ENCODE results near the gene SOWAHC.
"Not testable (repeated sequence)": the region's sequence is repeated elsewhere in the genome, so short reads cannot be mapped to it uniquely, and the experiment has no call there.

SOWAHC gene, protein sequence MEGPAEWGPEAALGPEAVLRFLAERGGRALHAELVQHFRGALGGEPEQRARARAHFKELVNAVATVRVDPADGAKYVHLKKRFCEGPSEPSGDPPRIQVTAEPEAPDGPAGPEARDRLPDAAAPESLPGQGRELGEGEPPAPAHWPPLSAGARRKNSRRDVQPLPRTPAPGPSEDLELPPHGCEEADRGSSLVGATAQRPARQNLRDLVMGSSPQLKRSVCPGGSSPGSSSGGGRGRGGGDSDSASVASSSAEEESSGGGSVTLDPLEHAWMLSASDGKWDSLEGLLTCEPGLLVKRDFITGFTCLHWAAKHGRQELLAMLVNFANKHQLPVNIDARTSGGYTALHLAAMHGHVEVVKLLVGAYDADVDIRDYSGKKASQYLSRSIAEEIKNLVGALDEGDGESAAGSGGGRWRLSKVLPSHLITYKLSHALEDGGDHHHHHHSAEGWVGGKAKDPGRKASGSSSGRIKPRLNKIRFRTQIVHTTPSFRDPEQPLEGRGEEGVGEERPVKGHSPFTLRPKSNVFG

GRCh38 chr2:109613922-109614714, at the start of gene SOWAHC, which contains the start of gene SEPTIN10:
SOWAHC (plus strand) TSS chr2:109614364; CDS start chr2:109614490, 126 bp downstream.
SEPTIN10 (minus strand) TSS chr2:109613966; CDS start chr2:109613827, 139 bp downstream.
- peak; percentile 98 for DNase-seq (ENCODE audit: low spot score)
- Histone ChIP-seq H3K4me3 (peak within 1 kb of the TSS; percentile 90), H3K27ac (peak within 1 kb of the TSS; percentile 98 to 99)
- TF ChIP-seq, protein P1, sequence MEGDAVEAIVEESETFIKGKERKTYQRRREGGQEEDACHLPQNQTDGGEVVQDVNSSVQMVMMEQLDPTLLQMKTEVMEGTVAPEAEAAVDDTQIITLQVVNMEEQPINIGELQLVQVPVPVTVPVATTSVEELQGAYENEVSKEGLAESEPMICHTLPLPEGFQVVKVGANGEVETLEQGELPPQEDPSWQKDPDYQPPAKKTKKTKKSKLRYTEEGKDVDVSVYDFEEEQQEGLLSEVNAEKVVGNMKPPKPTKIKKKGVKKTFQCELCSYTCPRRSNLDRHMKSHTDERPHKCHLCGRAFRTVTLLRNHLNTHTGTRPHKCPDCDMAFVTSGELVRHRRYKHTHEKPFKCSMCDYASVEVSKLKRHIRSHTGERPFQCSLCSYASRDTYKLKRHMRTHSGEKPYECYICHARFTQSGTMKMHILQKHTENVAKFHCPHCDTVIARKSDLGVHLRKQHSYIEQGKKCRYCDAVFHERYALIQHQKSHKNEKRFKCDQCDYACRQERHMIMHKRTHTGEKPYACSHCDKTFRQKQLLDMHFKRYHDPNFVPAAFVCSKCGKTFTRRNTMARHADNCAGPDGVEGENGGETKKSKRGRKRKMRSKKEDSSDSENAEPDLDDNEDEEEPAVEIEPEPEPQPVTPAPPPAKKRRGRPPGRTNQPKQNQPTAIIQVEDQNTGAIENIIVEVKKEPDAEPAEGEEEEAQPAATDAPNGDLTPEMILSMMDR (IDR thresholded peaks at IDR 0.05), result no peak

GRCh38 chr2:109575373-109575772, 38.8 kb upstream of the SOWAHC start:
- TF ChIP-seq, protein P1 (IDR thresholded peaks at IDR 0.05), result no peak
- no peak overlapping the region for H3K4me3 ChIP-seq
- no peak overlapping the region for H3K27ac ChIP-seq
- DNase-seq (ENCODE audit: low spot score), result no peak

DNA sequence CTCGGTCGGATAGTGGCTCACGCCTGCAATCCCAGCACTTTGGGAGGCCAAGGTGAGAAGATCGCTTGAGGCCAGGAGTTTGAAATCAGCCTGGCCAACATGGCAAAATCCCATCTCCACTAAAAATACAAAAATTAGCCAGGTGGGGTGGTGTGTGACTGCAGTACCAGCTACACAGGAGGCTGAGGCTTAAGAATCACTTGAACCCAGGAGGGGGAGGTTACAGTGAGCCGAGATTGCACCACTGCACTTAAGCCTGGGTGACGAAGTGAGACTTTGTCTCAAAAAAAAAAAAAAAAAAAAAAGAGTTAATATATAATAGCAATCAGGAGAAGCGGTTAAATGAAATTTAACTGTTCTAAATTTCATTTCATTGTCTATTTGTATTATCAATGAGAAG, 36.5 kb upstream of the SOWAHC start:
- DNase-seq (ENCODE audit: low spot score), result not testable (repeated sequence)

DNA sequence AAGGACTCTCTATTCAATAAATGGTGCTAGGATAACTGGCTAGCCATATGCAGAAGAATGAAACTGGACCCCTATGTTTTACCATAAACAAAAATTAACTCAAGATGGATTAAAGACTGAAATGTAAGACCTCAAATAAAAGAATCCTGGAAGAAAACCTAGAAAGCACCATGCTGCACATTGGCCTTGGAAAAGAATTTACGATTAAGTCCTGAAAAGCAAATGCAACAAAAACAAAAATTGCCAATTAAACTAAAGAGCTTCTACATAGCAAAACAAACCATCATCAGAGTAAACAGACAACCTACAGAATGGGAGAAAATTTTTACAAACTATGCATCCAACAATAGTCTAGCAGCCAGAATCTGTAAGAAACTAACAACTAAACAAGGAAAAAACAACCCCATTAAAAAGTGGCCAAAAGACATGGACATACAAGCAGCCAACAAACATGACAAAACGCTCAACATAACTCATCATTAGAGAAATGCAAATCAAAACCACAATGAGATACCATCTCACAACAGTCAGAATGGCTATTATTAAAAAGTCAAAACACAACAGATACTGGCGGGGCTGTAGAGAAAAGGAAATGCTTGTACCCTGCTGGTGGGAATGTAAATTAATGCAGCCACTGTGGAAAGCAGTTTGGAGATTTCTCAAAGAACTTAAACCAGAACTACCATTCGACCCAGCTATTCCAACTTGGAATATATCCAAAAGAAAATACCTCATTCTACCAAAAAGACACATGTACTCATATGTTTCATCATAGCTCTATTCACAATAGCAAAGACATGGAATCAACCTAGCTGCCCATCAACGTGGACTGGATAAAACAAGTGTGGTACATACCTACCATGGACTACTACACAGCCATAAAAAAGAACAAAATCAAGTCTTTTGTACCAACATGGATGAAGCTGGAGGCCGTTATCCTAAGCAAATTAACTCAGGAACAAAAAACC, 31.0 kb upstream of the SOWAHC start:
- no peak for DNase-seq (ENCODE audit: low spot score)
- TF ChIP-seq, protein P1 (IDR thresholded peaks at IDR 0.05), result no peak
- Histone ChIP-seq H3K27ac (no peak overlapping the region), H3K4me3 (no peak overlapping the region)

More for the DNA sequence above, 36.5 kb upstream of the SOWAHC start:
- not testable (repeated sequence) for H3K27ac ChIP-seq, H3K4me3 ChIP-seq

DNA sequence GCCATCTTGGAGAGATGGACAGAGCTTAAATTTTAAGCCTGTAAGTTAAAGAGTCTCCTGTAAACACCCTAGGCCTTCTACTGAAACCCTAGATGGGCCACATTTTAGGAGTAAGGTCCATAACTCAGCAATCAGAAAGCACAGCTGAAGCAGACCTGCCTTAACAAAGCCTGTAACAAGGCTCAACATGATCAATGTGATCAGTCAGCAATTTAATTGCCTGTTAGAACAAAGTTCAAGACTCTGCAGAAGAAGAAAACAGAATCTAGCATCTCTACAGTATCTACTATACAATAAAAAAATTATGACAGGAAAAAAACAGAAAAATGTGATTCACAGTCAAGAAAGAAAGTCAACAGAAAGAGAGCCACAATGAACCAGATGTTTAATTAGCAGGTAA, 27.5 kb upstream of the SOWAHC start:
- Histone ChIP-seq H3K4me3 (no peak overlapping the region), H3K27ac (no peak overlapping the region)
- TF ChIP-seq, protein P1 (IDR thresholded peaks at IDR 0.05), result no peak
- no peak for DNase-seq (ENCODE audit: low spot score)

- DNase-seq (ENCODE audit: low spot score), result no peak
- Histone ChIP-seq H3K27ac (no peak overlapping the region), H3K4me3 (no peak overlapping the region)
- TF ChIP-seq, protein P1 (IDR thresholded peaks at IDR 0.05), result no peak
Measured at GRCh38 chr2:109591206-109591605, 23.0 kb upstream of the SOWAHC start.

Measured in coronary artery (tissue), 2 donors.